SU-DHL-6 (cell line): ENCODE data around the gene GFER.

Experiments
- H2AFZ ChIP-seq: fragments of 200-600 bp; sonication (generic); 2 replicates; pipeline ENCODE4 v1.6.1; 2014; ENCODE audit warnings: low read depth, mild to moderate bottlenecking, moderate library complexity, mixed read lengths, antibody characterized with exemption, low read length; ENCODE audit not compliant: severe bottlenecking
- H3F3A ChIP-seq: fragments of 200-600 bp; shearing (Covaris generic); 2 replicates; pipeline ENCODE4 v1.6.0; 2016; ENCODE audit warnings: antibody characterized with exemption, mild to moderate bottlenecking; ENCODE audit not compliant: insufficient read depth
- H3K27ac ChIP-seq: fragments of 200-600 bp; sonication (generic); 2 replicates; pipeline ENCODE4 v1.5.1; 2016; ENCODE audit warnings: low read depth, mild to moderate bottlenecking, low read length, moderate library complexity, mixed read lengths
- H3K27me3 ChIP-seq: fragments of 200-600 bp; sonication (generic), shearing (Covaris generic); 2 replicates; pipeline ENCODE4 v1.6.0; 2014; ENCODE audit warnings: mild to moderate bottlenecking, low read length
- H3K36me3 ChIP-seq: fragments of 200-600 bp; sonication (generic); 2 replicates; pipeline ENCODE4 v1.6.1; 2014; ENCODE audit warnings: mild to moderate bottlenecking, low read length, mixed read lengths
- H3K4me2 ChIP-seq: fragments of 300-600, 200-600 bp; shearing (Covaris generic), sonication (generic); 2 replicates; pipeline ENCODE4 v1.6.0; 2014; ENCODE audit warnings: low read length, low read depth, mild to moderate bottlenecking; ENCODE audit not compliant: poor library complexity, severe bottlenecking
- H3K4me3 ChIP-seq: fragments of 200-600 bp; sonication (generic); 2 replicates; pipeline ENCODE4 v1.5.1; 2014; ENCODE audit warnings: antibody characterized with exemption, low read length, mild to moderate bottlenecking, mixed read lengths; ENCODE audit not compliant: insufficient read depth, poor library complexity, severe bottlenecking
- H3K79me2 ChIP-seq: fragments of 200-600 bp; sonication (generic); 2 replicates; pipeline ENCODE4 v1.6.1; 2014; ENCODE audit warnings: mild to moderate bottlenecking, low read length, moderate library complexity; ENCODE audit not compliant: insufficient read depth
- H3K9ac ChIP-seq: fragments of 200-600 bp; sonication (generic); 2 replicates; pipeline ENCODE4 v1.7.0; 2014; ENCODE audit warnings: mild to moderate bottlenecking, low read length
- H3K9me2 ChIP-seq: fragments of 200-600 bp; sonication (generic); replicated peaks from 2 replicates; pipeline ENCODE4 v1.6.1; 2014; ENCODE audit warnings: low read length; ENCODE audit not compliant: insufficient read depth
- H3K9me3 ChIP-seq: fragments of 200-600 bp; sonication (generic); 2 replicates; pipeline ENCODE4 v1.6.1; 2014; ENCODE audit warnings: low read length, mixed read lengths; ENCODE audit not compliant: insufficient read depth
- H4K20me1 ChIP-seq: fragments of 200-600 bp; sonication (generic); 2 replicates; pipeline ENCODE4 v1.6.1; 2014; ENCODE audit warnings: low read depth, mild to moderate bottlenecking, antibody characterized with exemption, low read length, moderate library complexity, mixed read lengths
- CTCF ChIP-seq: fragments of 200-600 bp; sonication (generic); IDR thresholded peaks from one replicate; pipeline ENCODE4 v1.5.1; 2017; ENCODE audit warnings: antibody characterized with exemption, mild to moderate bottlenecking, low read length, moderate library complexity; ENCODE audit not compliant: insufficient read depth, poor library complexity, severe bottlenecking
- EZH2phosphoT487 ChIP-seq: fragments of 200-600 bp; sonication (generic), shearing (Covaris generic); conservative IDR thresholded peaks from 2 replicates; pipeline ENCODE4 v1.6.1; 2018; ENCODE audit warnings: mild to moderate bottlenecking, antibody characterized with exemption, low read length, moderate library complexity, mixed read lengths

GFER gene

GRCh38 chr16:2025878-2026460 is 42.0 kb downstream of the GFER start:
- Histone ChIP-seq H3K9me2 (no peaks in the 10 kb centered on the region), H3K9me3 (no peaks in the 10 kb centered on the region), H3K36me3 (no peaks in the 10 kb centered on the region), H3K9ac (no peak overlapping the region), H2AFZ (no peak overlapping the region), H3K4me2 (no peak overlapping the region), H3K27me3 (no peaks in the 10 kb centered on the region), H3K27ac (no peak overlapping the region), H3K79me2 (no peaks in the 10 kb centered on the region), H3K4me3 (no peak overlapping the region), H4K20me1 (no peaks in the 10 kb centered on the region), H3F3A (no peaks in the 10 kb centered on the region)
- no peak for TF ChIP-seq CTCF
- no peak for TF ChIP-seq EZH2phosphoT487

DNA sequence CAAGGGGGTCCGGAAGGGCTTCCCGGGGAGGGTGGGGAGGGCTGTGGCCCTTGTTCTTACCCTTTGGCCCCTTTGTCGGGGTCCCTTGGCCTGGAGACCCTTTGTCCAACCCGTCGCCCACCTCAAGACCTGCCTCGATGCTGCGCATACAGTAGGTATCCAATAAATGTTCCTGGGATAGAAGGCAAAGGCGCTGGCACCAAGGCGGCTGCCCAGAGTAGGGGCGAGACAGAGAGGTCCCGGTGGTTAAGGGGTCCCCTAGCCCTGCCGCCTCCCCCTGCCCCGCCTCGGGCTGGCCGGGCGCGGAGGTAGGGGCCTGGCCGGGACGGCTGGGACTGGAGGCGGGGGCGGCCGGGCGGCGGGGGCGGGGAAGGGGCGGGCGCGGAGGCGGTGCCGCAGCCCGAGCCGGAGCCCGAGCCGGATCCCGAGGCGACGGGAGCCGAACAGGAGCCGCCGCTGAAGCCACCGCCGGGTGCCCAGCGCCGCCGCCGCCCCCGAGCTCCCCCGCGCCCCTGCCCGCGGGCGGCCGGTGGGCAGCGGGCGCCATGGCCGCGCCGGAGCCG is 42.5 kb downstream of the GFER start, which contains the start of gene NHERF2:
TSS of gene NHERF2 (plus strand) at position 442 of the 563 bp plus-strand sequence. CDS start at position 546, 104 bp downstream.
- H2AFZ ChIP-seq = no peak within 1 kb of the TSS

DNA sequence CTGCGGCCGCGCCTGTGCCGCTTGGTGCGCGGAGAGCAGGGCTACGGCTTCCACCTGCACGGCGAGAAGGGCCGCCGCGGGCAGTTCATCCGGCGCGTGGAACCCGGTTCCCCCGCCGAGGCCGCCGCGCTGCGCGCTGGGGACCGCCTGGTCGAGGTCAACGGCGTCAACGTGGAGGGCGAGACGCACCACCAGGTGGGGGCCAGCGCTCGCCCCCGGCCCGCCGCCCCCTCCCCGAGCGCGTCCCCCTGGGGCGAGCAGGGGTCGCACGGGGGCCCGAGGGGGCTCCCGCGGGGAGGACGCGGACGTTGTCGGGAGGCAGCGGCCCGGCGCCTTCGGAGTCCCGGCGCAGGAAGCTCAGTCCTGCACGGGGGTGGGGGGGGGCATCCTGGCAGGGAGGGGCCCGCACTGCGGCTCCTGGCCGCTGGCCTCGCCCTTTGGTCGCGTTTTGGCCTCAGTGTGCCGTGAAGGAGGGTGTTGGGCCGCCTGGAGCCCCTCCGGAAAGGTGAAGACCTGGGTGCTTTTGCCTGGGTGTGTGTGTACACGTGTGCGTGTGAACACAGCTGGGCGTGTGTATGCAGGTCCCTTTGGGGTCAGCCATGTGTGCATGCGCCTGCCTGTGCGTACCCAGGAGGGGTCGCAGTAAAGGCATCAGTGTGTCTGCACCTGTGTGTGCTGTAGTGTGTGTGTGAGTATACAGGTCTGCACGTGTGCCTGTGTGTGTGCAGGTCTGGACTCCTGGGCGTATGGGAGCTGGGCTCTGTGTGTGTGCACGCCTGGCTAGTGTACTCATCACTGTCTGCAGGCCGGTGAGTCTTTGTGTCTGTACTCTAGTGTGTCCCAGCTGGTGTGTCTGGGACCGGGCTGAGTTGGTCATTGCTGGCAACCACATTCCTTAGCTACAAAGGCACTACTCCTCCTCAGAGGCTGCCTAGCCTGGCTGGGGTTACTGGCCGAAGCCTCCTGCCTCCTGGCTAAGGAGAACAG is 43.3 kb downstream of the GFER start:
- Histone ChIP-seq H3K9me2 (no peaks in the 10 kb centered on the region), H3K27me3 (no peaks in the 10 kb centered on the region), H3K27ac (no peak overlapping the region), H3K4me3 (no peak overlapping the region), H3K4me2 (peak overlapping the region; percentile 26), H3F3A (no peaks in the 10 kb centered on the region), H3K9ac (no peak overlapping the region; the same call in 1 of the 2 replicates), H3K9me3 (no peaks in the 10 kb centered on the region), H3K79me2 (no peaks in the 10 kb centered on the region), H3K36me3 (no peaks in the 10 kb centered on the region), H2AFZ (no peak overlapping the region), H4K20me1 (no peaks in the 10 kb centered on the region)
- TF ChIP-seq EZH2phosphoT487 = 0 out of 2 replicates have a peak, but pooled peaks have one; percentile 59
- TF ChIP-seq CTCF = no peak

More for the DNA sequence above, 42.5 kb downstream of the GFER start, which contains the start of gene NHERF2:
- no peaks in the 10 kb centered on the region for H3K36me3 ChIP-seq
- no peak within 1 kb of the TSS for H3K27ac ChIP-seq
- H3K9me3 ChIP-seq = no peaks in the 10 kb centered on the region
- H3K4me3 ChIP-seq = no peak within 1 kb of the TSS
- H3K9ac ChIP-seq = no peak within 1 kb of the TSS; the same call in 1 of the 2 replicates
- no peaks in the 10 kb centered on the region for H4K20me1 ChIP-seq
- peak within 1 kb of the TSS; percentile 26 for H3K4me2 ChIP-seq
- no peaks in the 10 kb centered on the region for H3K27me3 ChIP-seq
- H3F3A ChIP-seq = no peaks in the 10 kb centered on the region
- no peaks in the 10 kb centered on the region for H3K79me2 ChIP-seq
- H3K9me2 ChIP-seq = no peaks in the 10 kb centered on the region
- TF ChIP-seq CTCF (no peak), EZH2phosphoT487 (no peak)
